Testis (tissue), 3 donors: ENCODE results near the gene HSF5. TPM values are rescaled to one million over a fixed set of nuclear protein-coding genes. Genes with fewer than 3 reads are reported as not detected.

Source experiments
- DNase-seq: peaks from one replicate; pipeline ENCODE4 v3.0.0-alpha.2; 2019
- H3K27ac ChIP-seq, 2 donors: fragments of 200-600 bp; sonication (generic); one replicate each; pipeline ENCODE4 v1.5.1; 2019
- H3K27me3 ChIP-seq: fragments of 200-600 bp; sonication (generic); one replicate; pipeline ENCODE4 v1.5.1; 2019
- H3K36me3 ChIP-seq: fragments of 200-600 bp; sonication (generic); one replicate; pipeline ENCODE4 v1.5.1; 2017; ENCODE audit warnings: low read depth; ENCODE audit errors: missing control alignments
- H3K4me1 ChIP-seq: fragments of 200-600 bp; sonication (generic); one replicate; pipeline ENCODE4 v1.5.1; 2019
- H3K4me3 ChIP-seq, 2 donors: fragments of 200-600 bp; sonication (generic); one replicate each; pipeline ENCODE4 v1.5.1; 2017 to 2019
- H3K9me3 ChIP-seq: fragments of 200-600 bp; sonication (generic); one replicate; pipeline ENCODE4 v1.5.1; 2017
- CTCF ChIP-seq, 3 experiments: fragments of 450-650 bp in 2 of 3; fragments of 200-600 bp in 1 of 3; sonication (generic) in 1 of 3; IDR thresholded peaks; one replicate each; pipeline ENCODE4 v1.5.1; 2016 to 2019; ENCODE audit warnings: antibody characterized with exemption in 3 of 3, mild to moderate bottlenecking in 2 of 3, moderate library complexity in 1 of 3
- POLR2A ChIP-seq: fragments of 450-650 bp; IDR thresholded peaks from one replicate; pipeline ENCODE4 v1.6.1; 2017; ENCODE audit warnings: antibody characterized with exemption, mild to moderate bottlenecking, moderate library complexity
- WGBS, 2 donors: methylation state at CpG; one replicate each; pipeline ENCODE4 v1.1.5; 2018; 5-methylcytosine and 5-hydroxymethylcytosine counted together
- intact Hi-C: fragments of 100-400 bp; cut with DNase I; formaldehyde crosslinking; loops from one replicate; pipeline ENCODE4 v1.15.1; 2023; ENCODE audit warnings: low total_unique reads
- polyA plus RNA-seq: library from polyadenylated mRNA; stranded (reverse); fragments of 350-450 nt; fragmentation: Illumina TruSeq; extraction: RNeasy Lipid Tissue Mini Kit (QIAGEN cat#74804); gene quantifications from one replicate; pipeline ENCODE4 v1.2.3, GENCODE V29; 2014; ENCODE audit warnings: low read depth, low replicate concordance; ENCODE audit not compliant: insufficient read depth
- total RNA-seq, 2 donors: library from RNA; depleted of rRNA; stranded (reverse); fragments of >200 nt; gene quantifications; one replicate each; pipeline ENCODE4 v1.2.3, GENCODE V29; 2016

Gene HSF5
- total and polyA plus RNA-seq, 3 donors from 2014 or later, result 40.0 to 119 (median 57.8) TPM

- Histone ChIP-seq H3K27ac (no peak overlapping the region), H3K36me3 (no peaks in the 10 kb centered on the region), H3K4me1 (no peaks in the 10 kb centered on the region), H3K9me3 (no peaks in the 10 kb centered on the region), H3K27me3 (no peaks in the 10 kb centered on the region), H3K4me3 (no peak overlapping the region)
- TF ChIP-seq POLR2A (no peak), CTCF (IDR thresholded peaks at IDR 0.05) (no peak)
- intact Hi-C loops, result no loop called here
- no peak for DNase-seq
- 90% methylated on average over 7 of the region's 7 CpGs for WGBS, 2 donors
These were observed 55.2 kb downstream of the HSF5 start for GRCh38 chr17:58432806-58433573.

GRCh38 chr17:58427807-58428206, 60.4 kb downstream of the HSF5 start:
- DNase-seq, result no peak
- H3K4me1 ChIP-seq, result no peaks in the 10 kb centered on the region
- no peaks in the 10 kb centered on the region for H3K27me3 ChIP-seq
- H3K27ac ChIP-seq, result no peak overlapping the region
- H3K9me3 ChIP-seq, result no peaks in the 10 kb centered on the region
- H3K4me3 ChIP-seq, result no peak overlapping the region
- intact Hi-C loops, result no loop called here
- TF ChIP-seq CTCF (IDR thresholded peaks at IDR 0.05) (no peak), POLR2A (no peak)
- 90 to 93% methylated on average over 3 of the region's 3 CpGs for WGBS, 2 donors
- H3K36me3 ChIP-seq, result no peaks in the 10 kb centered on the region

- H3K27ac ChIP-seq, result no peak overlapping the region
- H3K27me3 ChIP-seq, result no peaks in the 10 kb centered on the region
- no peaks in the 10 kb centered on the region for H3K4me1 ChIP-seq
- no peaks in the 10 kb centered on the region for H3K9me3 ChIP-seq
- 66 to 77% methylated on average over 1 of the region's 1 CpG for WGBS, 2 donors
- intact Hi-C loops, result no loop called here
- no peak for DNase-seq
- no peak overlapping the region for H3K4me3 ChIP-seq
- TF ChIP-seq POLR2A (no peak), CTCF (IDR thresholded peaks at IDR 0.05) (no peak)
- H3K36me3 ChIP-seq, result no peaks in the 10 kb centered on the region
These were observed 66.5 kb downstream of the HSF5 start for GRCh38 chr17:58421711-58422110.

- no peak for TF ChIP-seq CTCF (IDR thresholded peaks at IDR 0.05)
- no peak for TF ChIP-seq POLR2A
- H3K9me3 ChIP-seq, result no peaks in the 10 kb centered on the region
- no peak overlapping the region for H3K4me3 ChIP-seq
- H3K4me1 ChIP-seq, result no peaks in the 10 kb centered on the region
- intact Hi-C loops, result no loop called here
- no peaks in the 10 kb centered on the region for H3K27me3 ChIP-seq
- DNase-seq, result no peak
- WGBS, 2 donors, result 63 to 69% methylated on average over 2 of the region's 2 CpGs
- H3K36me3 ChIP-seq, result no peaks in the 10 kb centered on the region
- H3K27ac ChIP-seq, result no peak overlapping the region
These were observed 67.4 kb downstream of the HSF5 start for GRCh38 chr17:58420827-58421226.
